Urinary bladder (tissue), 4 donors: Measurements from ENCODE around the gene BRD9. TPM values are rescaled to one million over a fixed set of nuclear protein-coding genes. Genes with fewer than 3 reads are reported as not detected.
A peak's percentile ranks its signal among the peaks of the same experiment; 100 is the strongest.
"Not testable (repeated sequence)": the region's sequence is repeated elsewhere in the genome, so short reads cannot be mapped to it uniquely, and the experiment has no call there.

ENCODE experiments used
- DNase-seq: peaks from one replicate; pipeline ENCODE4 v3.0.0-alpha.2; 2015; ENCODE audit errors: extremely low spot score
- H3K27ac ChIP-seq: one replicate; pipeline ENCODE4 v1.5.1; 2013; ENCODE audit warnings: low read depth, mild to moderate bottlenecking, moderate library complexity
- H3K36me3 ChIP-seq: one replicate; pipeline ENCODE4 v1.6.1; 2013; ENCODE audit warnings: mild to moderate bottlenecking, moderate library complexity; ENCODE audit not compliant: insufficient read depth
- H3K4me1 ChIP-seq: one replicate; pipeline ENCODE4 v1.6.1; 2013; ENCODE audit warnings: mild to moderate bottlenecking, moderate library complexity; ENCODE audit not compliant: insufficient read depth
- H3K4me3 ChIP-seq: one replicate; pipeline ENCODE4 v1.5.1; 2013; ENCODE audit warnings: low read depth, low read length
- WGBS: extraction: QIAGEN DNeasy Blood & Tissue Kit; methylation state at CpG from one replicate; pipeline ENCODE4 v1.1.7; 2013; 5-methylcytosine and 5-hydroxymethylcytosine counted together
- polyA plus RNA-seq: library from polyadenylated mRNA; stranded (reverse); fragments of 200-250 nt; gene quantifications from one replicate; pipeline ENCODE4 v1.2.3, GENCODE V29; 2013
- total RNA-seq: library from RNA; depleted of rRNA; stranded (reverse); fragments of >200 nt; gene quantifications from one replicate; pipeline ENCODE4 v1.2.3, GENCODE V29; 2014
- donor health status: healthy with polysubstance abuse.
- donor health status: healthy.

Gene BRD9
- total and polyA plus RNA-seq, 2 donors: 27.6 to 27.8 TPM

DNA sequence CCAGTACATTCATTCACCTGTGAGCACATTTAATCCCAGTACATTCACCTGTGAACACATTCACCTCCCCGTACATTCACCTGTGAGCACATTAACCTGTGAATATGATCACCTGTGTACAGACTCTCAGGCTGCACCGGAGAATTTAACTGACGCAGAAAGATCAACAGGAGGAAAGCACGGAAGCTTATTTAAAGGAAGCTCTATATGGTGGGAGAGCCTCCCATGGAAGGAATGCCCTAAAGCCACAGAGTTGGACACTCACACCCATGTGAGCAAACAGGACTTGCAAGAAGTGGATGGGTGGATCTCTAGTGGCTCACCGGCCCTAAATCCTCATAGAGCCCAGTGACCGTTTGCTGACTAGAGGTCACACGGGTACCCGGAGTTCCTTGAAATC is 38.3 kb upstream of the BRD9 start:
- WGBS: 82% methylated on average over 8 of the region's 8 CpGs
- peak; percentile 42 for DNase-seq
- Histone ChIP-seq H3K27ac (no peak overlapping the region), H3K36me3 (no peaks in the 10 kb centered on the region), H3K4me1 (no peaks in the 10 kb centered on the region), H3K4me3 (no peak overlapping the region)

DNA sequence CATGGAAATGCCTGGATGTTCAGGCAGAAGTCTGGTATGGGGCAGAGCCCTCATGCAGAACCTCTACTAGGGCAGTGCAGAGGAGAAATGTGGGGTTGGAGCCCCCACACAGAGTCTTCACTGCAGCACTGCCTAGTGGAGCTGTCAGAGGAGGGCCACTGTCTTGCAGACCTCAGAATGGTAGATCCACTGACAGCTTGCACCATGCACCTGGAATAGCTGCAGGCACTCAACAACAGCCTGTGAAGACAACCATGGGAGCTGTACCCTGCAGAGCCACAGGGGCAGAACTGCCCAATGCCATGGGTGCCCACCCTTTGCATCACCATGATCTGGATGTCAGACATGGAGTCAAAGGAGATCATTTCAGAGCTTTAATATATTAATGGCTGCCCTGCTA is 37.0 kb upstream of the BRD9 start:
- Histone ChIP-seq H3K4me3 (no peak overlapping the region), H3K27ac (no peak overlapping the region), H3K36me3 (no peaks in the 10 kb centered on the region), H3K4me1 (no peaks in the 10 kb centered on the region)
- DNase-seq: no peak

DNA sequence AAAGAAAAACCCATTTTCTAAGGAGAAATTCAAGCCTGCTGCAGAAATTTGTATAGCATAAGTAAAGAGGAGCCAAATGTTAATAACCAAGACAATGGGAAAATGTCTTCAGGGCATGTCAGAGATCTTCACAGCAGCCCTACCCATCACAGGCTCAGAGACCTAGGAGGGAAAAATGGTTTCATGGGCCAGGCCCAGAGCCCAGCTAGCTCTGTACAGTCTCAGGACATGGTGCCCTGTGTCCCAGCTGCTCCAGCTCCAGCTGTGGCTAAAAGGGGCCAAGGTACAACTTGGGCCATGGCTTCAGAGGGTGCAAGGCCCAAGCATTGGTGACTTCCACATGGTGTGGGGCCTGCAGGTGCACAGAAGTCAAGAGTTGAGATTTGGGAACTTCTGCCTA is 36.6 kb upstream of the BRD9 start:
- DNase-seq, H3K4me3 ChIP-seq, H3K27ac ChIP-seq, H3K36me3 ChIP-seq, H3K4me1 ChIP-seq: not testable (repeated sequence)

GRCh38 chr5:927172-928015 is 34.8 kb upstream of the BRD9 start:
- peak overlapping the region; percentile 23 for H3K4me3 ChIP-seq
- H3K4me1 ChIP-seq: no peaks in the 10 kb centered on the region
- H3K27ac ChIP-seq: no peak overlapping the region
- 81% methylated on average over 30 of the region's 30 CpGs for WGBS
- H3K36me3 ChIP-seq: no peaks in the 10 kb centered on the region
- DNase-seq: no peak

DNA sequence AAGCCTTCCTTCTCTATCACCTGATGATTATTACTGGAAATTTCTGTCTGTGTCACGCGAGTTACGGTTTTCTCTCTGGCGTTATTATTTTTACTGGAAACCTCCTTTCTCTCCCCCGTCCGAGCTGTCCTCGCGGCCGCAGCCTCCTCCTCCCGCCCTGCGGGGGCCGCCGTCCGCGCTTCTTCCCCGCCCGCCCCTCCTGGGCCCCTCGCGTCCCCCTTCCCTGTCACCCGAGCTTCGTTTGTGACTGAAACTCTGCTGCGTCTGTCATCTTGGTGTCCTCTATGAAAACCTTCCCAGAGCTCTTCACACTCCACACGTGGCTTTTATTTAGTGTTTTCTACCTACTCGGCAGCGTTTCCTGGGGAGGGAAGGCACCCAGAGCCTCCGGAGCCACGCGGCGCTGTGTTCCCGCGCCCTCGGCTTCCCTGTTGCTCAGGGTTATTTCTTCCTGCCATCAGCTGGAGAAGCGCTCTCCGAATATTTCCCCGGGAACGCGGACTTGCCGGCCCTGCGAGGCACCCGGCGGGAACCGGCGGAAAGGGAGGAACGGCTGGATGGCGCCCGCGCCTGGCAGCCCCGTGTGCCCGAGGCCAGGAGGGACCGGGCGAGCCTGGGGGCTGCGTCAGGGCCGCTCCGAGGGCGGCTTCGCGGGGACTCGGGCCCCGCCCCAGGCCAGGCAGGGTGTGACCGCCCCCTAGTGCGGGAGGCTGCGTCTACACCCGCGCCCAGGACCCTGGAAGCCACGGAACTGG is 34.0 kb upstream of the BRD9 start:
- DNase-seq: no peak
- 5% methylated on average over 65 of the region's 65 CpGs for WGBS
- no peak overlapping the region for H3K27ac ChIP-seq

GRCh38 chr5:923281-923873 is 30.8 kb upstream of the BRD9 start:
- Histone ChIP-seq H3K36me3 (no peaks in the 10 kb centered on the region), H3K27ac (no peak overlapping the region), H3K4me1 (no peaks in the 10 kb centered on the region), H3K4me3 (no peak overlapping the region)
- DNase-seq: no peak
- WGBS: 20% methylated on average over 17 of the region's 17 CpGs

More for the DNA sequence above, 34.0 kb upstream of the BRD9 start:
- H3K4me1 ChIP-seq: no peaks in the 10 kb centered on the region
- H3K36me3 ChIP-seq: no peaks in the 10 kb centered on the region
- H3K4me3 ChIP-seq: peak overlapping the region; percentile 23

- no peak for DNase-seq
- no peaks in the 10 kb centered on the region for H3K36me3 ChIP-seq
- H3K27ac ChIP-seq: no peak overlapping the region
- H3K4me1 ChIP-seq: no peaks in the 10 kb centered on the region
- WGBS: 95% methylated on average over 17 of the region's 17 CpGs
- no peak overlapping the region for H3K4me3 ChIP-seq
Measured at GRCh38 chr5:922436-923280, 30.1 kb upstream of the BRD9 start.

DNA sequence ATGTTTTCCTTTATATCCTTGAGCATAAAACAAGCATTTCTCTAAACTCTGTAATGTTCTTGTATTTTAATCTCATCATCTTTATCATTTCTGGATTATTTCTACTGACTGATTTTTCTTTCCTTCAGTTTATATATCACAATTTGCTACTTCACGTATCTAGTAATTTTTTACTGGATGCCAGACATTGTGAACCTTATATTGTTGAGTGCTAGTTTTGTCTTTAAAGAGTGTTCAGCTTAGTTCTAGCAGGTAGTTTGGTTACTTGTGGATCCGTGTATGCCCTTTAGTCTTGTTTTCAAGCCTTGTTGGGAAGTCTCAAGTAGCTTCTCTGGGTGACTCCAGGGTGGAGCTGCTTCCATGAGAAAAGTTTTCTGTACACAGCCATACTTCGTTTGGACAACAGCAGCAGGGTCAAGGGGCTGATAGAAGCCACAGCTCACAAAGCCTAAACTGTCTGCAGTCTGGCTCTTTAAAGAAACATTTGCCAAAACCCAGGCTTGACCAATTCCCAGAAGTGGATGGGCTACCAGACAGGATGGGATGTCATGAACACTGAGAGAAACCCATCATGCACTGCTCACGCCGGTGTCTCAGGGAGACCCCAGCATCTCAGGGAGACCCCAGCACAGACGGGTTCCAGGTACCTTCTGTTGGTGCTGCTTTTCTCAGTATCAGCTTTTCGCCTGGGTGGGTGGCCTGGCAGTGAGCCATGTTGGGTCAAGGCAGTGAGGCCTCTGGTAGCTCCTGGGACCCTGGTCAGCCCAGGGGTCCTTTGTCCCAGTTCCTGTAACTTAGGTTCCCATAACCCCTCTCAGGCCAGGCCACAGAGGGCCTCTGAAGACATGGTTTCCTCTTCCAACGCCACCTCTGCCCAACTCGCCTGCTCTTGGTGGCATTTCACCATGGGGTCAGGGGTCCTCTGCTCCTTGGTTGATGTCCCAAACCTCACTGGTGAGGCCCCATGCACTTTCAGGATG is 29.1 kb upstream of the BRD9 start:
- no peak for DNase-seq
- H3K36me3 ChIP-seq: no peaks in the 10 kb centered on the region
- H3K4me3 ChIP-seq: no peak overlapping the region
- H3K27ac ChIP-seq: no peak overlapping the region
- no peaks in the 10 kb centered on the region for H3K4me1 ChIP-seq
- WGBS: 93% methylated on average over 9 of the region's 9 CpGs

DNA sequence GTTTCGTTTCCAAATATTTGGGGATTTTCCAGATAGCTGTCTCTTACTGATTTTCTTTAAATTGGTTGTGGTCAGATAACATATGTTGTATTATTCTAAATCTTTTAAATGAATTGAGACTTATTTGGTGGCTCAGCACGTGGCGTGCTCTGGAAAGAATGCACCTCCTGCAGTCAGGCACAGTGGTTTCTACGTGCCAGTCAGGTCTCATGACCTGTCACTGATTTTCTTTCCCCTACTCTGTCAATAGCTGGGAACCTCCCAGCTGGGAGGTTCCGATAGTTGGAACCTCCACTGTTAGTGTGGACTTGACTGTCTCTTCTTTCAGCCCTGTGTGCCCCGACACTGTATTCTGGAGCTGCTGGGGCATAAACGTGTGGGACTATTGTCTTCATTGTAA is 27.7 kb upstream of the BRD9 start:
- no peak overlapping the region for H3K4me3 ChIP-seq
- H3K27ac ChIP-seq: no peak overlapping the region
- no peaks in the 10 kb centered on the region for H3K4me1 ChIP-seq
- H3K36me3 ChIP-seq: no peaks in the 10 kb centered on the region
- DNase-seq: no peak
- 91% methylated on average over 7 of the region's 7 CpGs for WGBS

- DNase-seq: no peak
- no peaks in the 10 kb centered on the region for H3K36me3 ChIP-seq
- whole genome bisulfite sequencing: 80% methylated on average over 9 of the region's 9 CpGs
- H3K4me1 ChIP-seq: no peaks in the 10 kb centered on the region
- no peak overlapping the region for H3K27ac ChIP-seq
- no peak overlapping the region for H3K4me3 ChIP-seq
Measured at GRCh38 chr5:919356-920000, 26.9 kb upstream of the BRD9 start.

DNA sequence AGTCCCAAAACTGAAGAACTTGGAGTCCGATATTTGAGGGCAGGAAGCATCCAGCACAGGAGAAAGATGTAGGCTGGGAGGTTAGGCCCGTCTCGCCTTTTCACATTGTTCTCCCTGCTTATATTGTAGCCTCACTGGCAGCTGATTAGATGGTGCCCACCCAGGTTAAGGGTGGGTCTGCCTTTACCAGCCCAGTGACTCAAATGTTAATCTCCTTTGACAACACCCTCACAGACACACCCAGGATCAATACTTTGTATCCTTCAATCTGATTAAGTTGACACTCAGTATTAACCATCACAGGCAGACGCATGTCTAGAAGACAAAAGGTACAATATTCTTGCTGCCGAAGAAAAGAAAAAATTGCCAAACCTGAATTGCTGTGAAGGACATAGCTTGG is 26.1 kb upstream of the BRD9 start:
- H3K4me3 ChIP-seq, H3K36me3 ChIP-seq, H3K4me1 ChIP-seq, DNase-seq, H3K27ac ChIP-seq: not testable (repeated sequence)
- 97% methylated on average over 5 of the region's 5 CpGs for whole genome bisulfite sequencing
